Measurements from ENCODE around the gene RAET1L. TPM values are rescaled to one million over a fixed set of nuclear protein-coding genes. Genes with fewer than 3 reads are reported as not detected.

Gene RAET1L
- total RNA-seq, 3 donors from 2014 or later (not counting 1 experiment from before 2014, with no cell fraction given): not detected

DNA sequence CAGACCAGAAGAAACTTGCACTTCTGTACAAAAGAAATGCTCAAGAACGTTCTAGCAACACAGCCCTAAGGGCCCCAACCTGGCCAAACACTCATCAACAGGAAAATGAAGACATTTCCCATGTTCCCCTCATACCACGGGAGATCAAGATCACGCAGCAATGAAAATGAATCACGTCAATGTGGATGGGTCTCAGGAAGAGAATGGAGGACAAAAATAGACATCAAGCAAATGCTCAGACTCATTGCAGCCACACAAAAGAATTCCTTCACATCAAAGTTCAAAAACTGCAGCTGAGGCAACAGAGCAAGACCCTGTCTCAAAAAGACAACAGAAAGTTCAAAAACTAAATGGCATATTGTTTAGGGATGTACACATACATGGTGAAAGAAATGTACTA is 25.5 kb upstream of the RAET1L start:
- H3K4me1 ChIP-seq (ENCODE audit: control insufficient read depth, insufficient read depth, low read length): no peaks in the 10 kb centered on the region
- H3K27ac ChIP-seq (ENCODE audit: low read length): no peak overlapping the region
- ATAC-seq (no peak), DNase-seq (no peak)
- no peak overlapping the region for H3K4me3 Mint-ChIP-seq
- intact Hi-C loops (cut with micrococcal nuclease): no loop called here
- H3K9me3 ChIP-seq (ENCODE audit: control insufficient read depth, insufficient read depth, low read length): no peaks in the 10 kb centered on the region
- WGBS (ENCODE audit: insufficient coverage): 41% methylated on average over 4 of the region's 4 CpGs
- H3K27ac Mint-ChIP-seq: no peak overlapping the region
- TF ChIP-seq CTCF (IDR thresholded peaks at IDR 0.05): no peak
- no peaks in the 10 kb centered on the region for H3K36me3 ChIP-seq (ENCODE audit: control insufficient read depth, insufficient read depth, low read length)
- H3K27me3 Mint-ChIP-seq (ENCODE audit: low read depth in 2 of 2): peaks cover 52 to 69% of the 10 kb centered on the region in 2 donors
- H3K4me3 ChIP-seq (ENCODE audit: low read length): no peak overlapping the region
- H3K9me3 Mint-ChIP-seq: no peaks in the 10 kb centered on the region
- no peaks in the 10 kb centered on the region for H3K36me3 Mint-ChIP-seq
- H3K27me3 ChIP-seq (ENCODE audit: control insufficient read depth, insufficient read depth, low read length): peaks cover 9% of the 10 kb centered on the region
- H3K4me1 Mint-ChIP-seq: no peaks in the 10 kb centered on the region

DNA sequence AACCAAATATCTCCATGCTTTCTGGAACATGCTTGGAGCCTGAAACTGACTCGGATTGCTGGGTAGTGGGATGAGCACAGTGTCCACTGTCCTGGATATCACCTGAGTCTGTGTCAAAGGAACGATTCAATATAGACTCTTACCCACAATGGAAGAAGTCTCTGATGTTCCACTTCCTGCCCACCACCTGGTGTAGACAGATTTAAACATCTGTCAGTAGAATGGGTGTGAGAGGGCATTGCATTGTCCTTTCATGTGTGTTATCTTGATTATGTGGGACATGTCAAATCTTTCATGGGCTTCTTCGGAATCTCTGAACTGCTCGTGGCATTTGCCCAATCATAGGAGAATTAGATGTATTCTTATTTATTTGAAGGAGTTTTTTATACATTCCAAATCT is 22.8 kb upstream of the RAET1L start:
- H3K9me3 ChIP-seq (ENCODE audit: control insufficient read depth, insufficient read depth, low read length): no peaks in the 10 kb centered on the region
- no peak for DNase-seq

DNA sequence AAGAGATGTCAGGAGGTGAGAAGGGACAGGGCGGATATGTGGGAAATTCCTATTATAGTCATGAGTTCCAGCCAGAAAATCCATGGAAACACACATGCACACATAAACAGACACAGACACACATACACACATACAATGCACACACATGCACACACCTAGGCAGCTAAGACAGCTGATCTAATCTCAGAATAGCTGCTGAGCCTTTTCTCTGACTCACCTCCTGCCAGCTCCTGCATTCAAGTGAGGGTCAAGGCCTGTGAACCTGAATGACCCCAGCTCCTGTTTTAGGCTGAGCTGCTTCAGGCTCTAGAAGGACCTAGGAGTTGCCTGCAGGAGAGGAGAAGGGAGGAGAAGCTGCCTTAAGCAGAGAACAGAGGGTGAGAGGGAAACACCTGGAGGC is 21.6 kb upstream of the RAET1L start:
- Mint-ChIP-seq H3K4me3 (no peak overlapping the region), H3K36me3 (no peaks in the 10 kb centered on the region), H3K4me1 (no peaks in the 10 kb centered on the region), H3K9me3 (no peaks in the 10 kb centered on the region), H3K27me3 (ENCODE audit: low read depth in 2 of 2) (peaks cover 33 to 45% of the 10 kb centered on the region in 2 donors), H3K27ac (no peak overlapping the region)
- no peaks in the 10 kb centered on the region for H3K36me3 ChIP-seq (ENCODE audit: control insufficient read depth, insufficient read depth, low read length)
- no peaks in the 10 kb centered on the region for H3K4me1 ChIP-seq (ENCODE audit: control insufficient read depth, insufficient read depth, low read length)
- DNase-seq: no peak
- intact Hi-C loops (cut with micrococcal nuclease): no loop called here
- no CpG with 5 or more reads among the region's 1 CpG for WGBS (ENCODE audit: insufficient coverage)
- H3K27me3 ChIP-seq (ENCODE audit: control insufficient read depth, insufficient read depth, low read length): peaks cover 6% of the 10 kb centered on the region
- H3K27ac ChIP-seq (ENCODE audit: low read length): no peak overlapping the region
- TF ChIP-seq CTCF (IDR thresholded peaks at IDR 0.05): no peak
- no peak for ATAC-seq
- no peak overlapping the region for H3K4me3 ChIP-seq (ENCODE audit: low read length)
- H3K9me3 ChIP-seq (ENCODE audit: control insufficient read depth, insufficient read depth, low read length): no peaks in the 10 kb centered on the region

More for the DNA sequence above, 22.8 kb upstream of the RAET1L start:
- Mint-ChIP-seq H3K4me3 (no peak overlapping the region), H3K27me3 (ENCODE audit: low read depth in 2 of 2) (peaks cover 39 to 49% of the 10 kb centered on the region in 2 donors), H3K4me1 (no peaks in the 10 kb centered on the region), H3K9me3 (no peaks in the 10 kb centered on the region), H3K27ac (no peak overlapping the region), H3K36me3 (no peaks in the 10 kb centered on the region)
- no peaks in the 10 kb centered on the region for H3K4me1 ChIP-seq (ENCODE audit: control insufficient read depth, insufficient read depth, low read length)
- peaks cover 8% of the 10 kb centered on the region for H3K27me3 ChIP-seq (ENCODE audit: control insufficient read depth, insufficient read depth, low read length)
- ATAC-seq: no peak
- H3K36me3 ChIP-seq (ENCODE audit: control insufficient read depth, insufficient read depth, low read length): no peaks in the 10 kb centered on the region
- no peak overlapping the region for H3K4me3 ChIP-seq (ENCODE audit: low read length)
- WGBS (ENCODE audit: insufficient coverage): 66% methylated on average over 2 of the region's 4 CpGs
- no peak overlapping the region for H3K27ac ChIP-seq (ENCODE audit: low read length)
- intact Hi-C loops (cut with micrococcal nuclease): no loop called here
- TF ChIP-seq CTCF (IDR thresholded peaks at IDR 0.05): no peak

DNA sequence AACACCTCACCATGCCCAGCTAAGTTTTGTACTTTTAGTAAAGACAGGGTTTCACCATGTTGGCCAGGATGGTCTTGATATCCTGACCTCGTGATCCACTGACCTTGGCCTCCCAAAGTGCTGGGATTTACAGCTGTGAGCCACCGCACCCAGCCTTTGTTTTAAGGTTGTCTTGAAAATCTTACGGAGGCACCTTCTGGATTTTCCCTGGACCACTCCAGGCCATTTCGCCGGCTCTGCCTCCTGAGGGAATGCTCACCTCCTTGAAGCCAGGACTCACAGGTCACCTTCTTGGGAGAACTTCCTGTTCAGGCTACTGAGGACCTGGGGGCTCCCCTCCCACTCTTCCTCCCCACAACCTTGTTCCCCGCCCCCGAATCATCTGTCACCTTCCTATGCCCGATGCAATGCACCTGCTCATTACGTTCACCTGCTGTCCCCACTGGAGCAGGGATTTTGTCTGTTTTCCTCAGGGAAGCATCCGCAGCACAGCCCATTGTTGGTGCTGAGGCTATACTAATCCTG is 19.4 kb upstream of the RAET1L start:
- Histone ChIP-seq H3K36me3 (ENCODE audit: control insufficient read depth, insufficient read depth, low read length) (no peaks in the 10 kb centered on the region), H3K9me3 (ENCODE audit: control insufficient read depth, insufficient read depth, low read length) (no peaks in the 10 kb centered on the region), H3K4me1 (ENCODE audit: control insufficient read depth, insufficient read depth, low read length) (no peaks in the 10 kb centered on the region), H3K4me3 (ENCODE audit: low read length) (no peak overlapping the region), H3K27ac (ENCODE audit: low read length) (no peak overlapping the region), H3K27me3 (ENCODE audit: control insufficient read depth, insufficient read depth, low read length) (peaks cover 6% of the 10 kb centered on the region)
- peaks cover 40 to 57% of the 10 kb centered on the region in 2 donors for H3K27me3 Mint-ChIP-seq (ENCODE audit: low read depth in 2 of 2)
- no peak for TF ChIP-seq CTCF (IDR thresholded peaks at IDR 0.05)
- no peaks in the 10 kb centered on the region for H3K36me3 Mint-ChIP-seq
- WGBS (ENCODE audit: insufficient coverage): 87% methylated on average over 10 of the region's 10 CpGs
- intact Hi-C loops (cut with micrococcal nuclease): no loop called here
- no peaks in the 10 kb centered on the region for H3K4me1 Mint-ChIP-seq
- no peak for ATAC-seq
- DNase-seq: no peak
- no peak overlapping the region for H3K4me3 Mint-ChIP-seq
- no peaks in the 10 kb centered on the region for H3K9me3 Mint-ChIP-seq
- H3K27ac Mint-ChIP-seq: no peak overlapping the region

Data from natural killer cell (primary cell).